Renal cortex interstitium (tissue), 11 donors: ENCODE results near the gene CTBP2. TPM values are rescaled to one million over a fixed set of nuclear protein-coding genes. Genes with fewer than 3 reads are reported as not detected.

ENCODE experiments used
- DNase-seq, 11 donors: peaks; one replicate each; pipeline ENCODE4 v3.0.0-alpha.2; 2013; ENCODE audit warnings: low read depth in 9 of 11, low spot score in 4 of 11; ENCODE audit errors: extremely low read depth in 1 of 11
- polyA plus RNA-seq, 3 donors: library from polyadenylated mRNA; unstranded; fragments of 120-200 nt; gene quantifications; one replicate each; pipeline ENCODE4 v1.2.1, GENCODE V29; 2013; ENCODE audit not compliant: insufficient read length in 3 of 3

CTBP2 gene
- polyA plus RNA-seq, 3 donors, result 89.2 to 101 (median 93.0) TPM

DNA sequence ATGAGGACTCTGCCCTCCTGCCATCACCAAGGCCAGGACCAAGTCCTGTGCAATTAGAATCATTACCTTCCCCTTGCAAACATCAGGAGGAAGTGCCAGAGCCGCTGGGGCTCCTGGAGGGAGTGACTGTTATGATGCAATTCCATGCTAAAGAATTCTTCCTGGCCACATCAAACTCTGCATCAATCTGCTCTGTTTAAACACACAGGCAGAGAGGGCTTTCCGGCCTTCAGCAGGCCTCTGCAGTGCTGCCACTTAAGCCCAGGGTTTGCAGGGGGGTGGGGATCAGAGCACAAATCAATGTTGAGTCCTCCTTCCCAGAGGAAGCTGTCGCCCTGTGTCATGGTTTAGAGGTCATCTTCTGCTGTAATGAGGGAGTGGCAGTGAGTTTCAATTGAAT is 58.1 kb downstream of the CTBP2 start:
- DNase-seq, result no peak

DNA sequence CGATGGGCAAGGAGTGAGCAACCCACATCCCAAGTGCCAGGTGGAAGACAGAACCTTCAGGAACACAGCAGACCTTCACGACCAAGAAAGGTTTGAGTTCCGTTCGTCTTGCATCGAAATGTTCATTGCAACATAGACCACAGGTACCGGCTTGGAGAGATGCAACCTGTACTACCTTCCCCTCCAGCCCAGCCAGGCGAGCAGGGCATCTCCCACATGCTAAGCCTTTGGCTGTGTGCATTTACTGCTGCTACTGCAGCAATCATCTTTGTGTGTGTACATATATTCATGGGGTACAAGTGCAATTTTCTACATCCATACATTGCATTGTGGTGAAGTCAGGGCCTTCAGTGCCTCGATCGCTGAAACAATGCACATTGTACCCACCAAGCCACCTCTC is 58.8 kb downstream of the CTBP2 start:
- DNase-seq, result no peak

DNA sequence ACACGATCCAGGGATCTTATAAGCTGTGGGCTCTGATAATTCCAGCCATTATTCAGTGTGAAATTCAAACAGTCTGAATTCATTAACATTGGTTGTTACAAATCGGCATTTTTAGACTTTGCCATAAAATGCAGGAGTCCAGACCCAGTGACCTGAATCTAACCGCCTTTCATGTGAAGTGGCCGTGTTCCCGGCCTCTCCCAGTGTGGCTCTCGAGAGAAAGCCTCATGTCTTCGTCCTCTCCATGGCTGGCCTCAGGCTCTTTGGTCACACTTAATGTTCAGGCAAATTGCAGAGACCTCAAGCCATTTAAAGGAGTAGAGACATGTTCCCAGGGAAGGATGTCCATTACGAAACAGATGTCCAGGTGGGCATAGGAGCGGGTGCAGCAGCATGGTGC is 59.3 kb downstream of the CTBP2 start:
- DNase-seq, result no peak

DNA sequence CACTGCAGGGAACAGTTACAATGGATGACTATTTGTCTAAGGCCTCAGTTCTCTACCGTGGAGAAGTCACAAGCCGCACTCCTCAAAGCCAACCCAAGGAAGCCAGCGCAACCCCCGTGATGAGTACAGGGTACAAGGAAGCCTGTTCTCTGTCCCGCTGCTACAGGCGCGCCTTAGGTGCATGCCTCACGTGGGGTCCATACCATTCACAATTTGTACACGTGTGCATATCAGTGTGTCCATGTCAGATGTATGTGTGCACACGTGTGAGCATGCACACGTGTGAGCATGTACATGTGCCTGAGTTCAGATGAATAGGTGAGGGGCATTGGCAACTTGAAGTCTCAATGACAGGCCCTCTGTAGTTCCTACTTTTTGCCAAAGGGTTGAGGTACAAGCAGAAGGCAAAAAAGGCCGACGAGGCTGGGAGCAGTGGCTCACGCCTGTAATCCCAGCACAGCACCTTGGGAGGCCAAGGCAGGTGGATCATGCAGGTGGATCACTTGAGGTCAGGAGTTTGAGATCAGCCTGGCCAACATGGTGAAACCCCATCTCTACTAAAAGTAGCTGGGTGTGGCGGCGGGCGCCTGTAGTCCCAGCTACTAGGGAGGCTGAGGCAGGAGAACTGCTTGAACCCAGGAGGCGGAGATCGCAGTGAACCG is 62.8 kb downstream of the CTBP2 start:
- no peak for DNase-seq

DNA sequence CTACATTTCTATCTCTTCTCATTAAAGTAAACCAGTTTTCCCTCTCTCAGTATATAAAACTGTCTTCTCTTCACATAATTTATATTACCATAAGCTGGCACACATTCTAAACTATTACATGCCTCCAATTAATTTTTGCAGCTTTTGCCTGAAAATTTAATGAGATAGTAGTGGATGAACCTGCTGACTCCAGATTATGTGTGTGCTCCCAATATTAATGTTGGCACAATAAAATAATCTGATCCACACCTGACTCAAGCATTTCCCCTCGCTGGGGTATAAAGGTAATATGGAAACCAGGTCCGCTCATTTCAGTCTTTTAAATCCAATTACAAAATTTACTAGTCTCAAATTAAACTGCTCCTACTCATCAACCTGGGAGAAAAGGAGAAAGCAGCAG is 63.4 kb downstream of the CTBP2 start:
- DNase-seq, result no peak

DNA sequence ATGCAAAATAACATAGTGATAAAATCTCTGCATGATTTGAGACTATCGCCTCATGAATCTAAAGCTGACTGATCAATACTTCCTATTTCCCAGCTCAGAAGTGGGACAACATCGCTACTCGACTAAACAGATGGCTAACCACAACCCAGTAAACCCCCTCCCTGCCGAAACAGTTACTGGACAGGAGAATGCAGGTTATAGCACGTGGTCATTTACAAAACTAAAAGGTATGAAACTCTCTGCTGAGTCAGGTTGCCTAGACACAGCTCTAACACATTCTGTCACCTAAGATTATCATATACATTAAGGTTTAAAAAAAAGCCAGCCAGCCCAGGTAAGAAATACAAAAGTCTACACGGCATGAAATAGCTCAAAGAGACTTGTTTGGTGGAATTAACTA is 64.0 kb downstream of the CTBP2 start:
- DNase-seq, result no peak

DNA sequence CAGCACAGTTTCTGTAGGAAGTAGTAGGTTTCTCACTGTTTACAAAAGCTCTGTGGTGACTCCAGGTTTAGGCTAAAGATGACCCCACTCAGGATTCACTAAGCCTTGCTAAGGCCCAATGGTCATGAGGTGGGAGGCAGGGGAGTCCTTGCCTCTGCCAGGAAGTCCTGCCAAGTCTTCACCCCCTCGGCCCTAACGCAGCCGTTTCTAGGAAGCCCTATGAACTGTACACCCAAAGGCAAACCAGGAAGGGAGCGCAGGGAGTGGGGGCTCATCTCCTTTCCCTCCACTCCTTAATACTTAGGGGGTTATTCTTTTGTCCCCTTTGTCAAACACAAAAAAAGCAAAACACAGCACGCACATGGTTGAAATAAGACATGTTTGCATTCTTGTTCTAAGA is 64.6 kb downstream of the CTBP2 start:
- DNase-seq, result no peak

DNA sequence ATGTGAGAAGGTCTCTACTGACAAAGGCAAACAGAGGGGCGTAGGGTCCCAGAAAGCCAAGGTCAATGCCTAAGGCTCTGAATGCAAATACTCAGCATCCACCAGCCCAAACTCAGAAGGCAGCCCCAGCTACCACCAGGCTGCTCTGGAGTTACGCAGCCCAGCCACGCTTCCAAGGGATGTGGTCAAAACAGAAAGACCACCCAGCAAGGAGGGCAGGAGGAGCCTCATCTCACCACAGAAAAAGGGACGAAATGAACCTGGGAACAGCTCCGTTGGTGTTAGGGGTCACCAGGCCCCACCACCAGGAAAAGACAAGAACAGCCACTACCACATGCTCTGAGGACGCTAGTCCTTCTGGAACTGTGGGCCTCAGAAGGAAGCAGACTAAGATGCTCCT is 65.1 kb downstream of the CTBP2 start:
- DNase-seq, result no peak

DNA sequence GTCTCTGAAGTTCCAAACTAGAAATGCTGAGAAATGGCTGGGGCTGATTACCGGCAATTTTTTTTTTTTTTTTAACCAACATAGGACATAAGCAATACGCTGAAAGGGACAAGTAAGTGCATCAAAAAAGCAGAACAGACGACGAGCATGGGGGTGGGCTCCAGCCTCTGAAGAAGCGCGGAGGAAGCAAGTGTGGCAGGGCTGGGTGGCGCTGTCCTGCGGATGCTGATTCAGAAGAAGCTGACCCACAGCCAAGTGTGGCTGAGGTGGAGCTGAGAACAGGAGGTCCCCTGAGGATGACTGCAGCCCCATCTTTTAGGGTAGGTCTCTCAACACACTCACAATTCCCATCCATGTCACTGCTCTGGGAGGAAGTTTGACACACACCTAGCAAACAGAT is 65.6 kb downstream of the CTBP2 start:
- no peak for DNase-seq

DNA sequence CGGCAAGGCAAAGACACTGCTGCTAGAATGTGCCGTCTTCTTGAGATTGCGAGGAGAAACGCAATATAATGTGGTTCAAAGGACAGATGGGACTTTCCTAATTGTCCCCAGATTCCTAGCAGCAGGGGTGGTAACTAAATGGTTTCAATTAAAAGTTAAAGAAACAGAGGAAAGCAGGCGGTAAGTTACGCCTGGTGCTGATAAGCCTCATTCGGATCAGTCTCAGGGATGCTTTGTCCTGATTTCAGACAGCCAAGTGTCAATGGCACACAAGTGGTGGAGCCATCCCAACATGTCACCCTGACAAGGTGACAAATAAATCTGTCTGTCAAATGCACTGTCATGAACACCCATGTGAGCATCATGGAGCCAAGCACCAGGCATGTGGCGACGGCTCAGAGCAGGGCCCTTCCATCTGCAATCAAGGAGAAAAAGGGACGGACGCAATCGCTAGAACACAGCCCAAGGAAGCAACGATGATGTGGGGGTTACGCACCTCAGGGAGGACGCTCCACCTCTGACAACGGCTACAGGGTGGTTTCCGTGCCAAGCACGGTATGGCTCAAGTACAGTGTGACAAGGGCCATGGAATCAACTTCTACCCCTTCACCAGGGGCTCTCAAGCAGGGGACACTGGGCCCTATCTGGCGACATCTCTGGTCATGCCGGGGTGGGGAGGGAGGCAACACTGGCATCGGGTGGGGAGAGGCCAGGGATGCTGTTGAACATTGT is 66.2 kb downstream of the CTBP2 start:
- no peak for DNase-seq

DNA sequence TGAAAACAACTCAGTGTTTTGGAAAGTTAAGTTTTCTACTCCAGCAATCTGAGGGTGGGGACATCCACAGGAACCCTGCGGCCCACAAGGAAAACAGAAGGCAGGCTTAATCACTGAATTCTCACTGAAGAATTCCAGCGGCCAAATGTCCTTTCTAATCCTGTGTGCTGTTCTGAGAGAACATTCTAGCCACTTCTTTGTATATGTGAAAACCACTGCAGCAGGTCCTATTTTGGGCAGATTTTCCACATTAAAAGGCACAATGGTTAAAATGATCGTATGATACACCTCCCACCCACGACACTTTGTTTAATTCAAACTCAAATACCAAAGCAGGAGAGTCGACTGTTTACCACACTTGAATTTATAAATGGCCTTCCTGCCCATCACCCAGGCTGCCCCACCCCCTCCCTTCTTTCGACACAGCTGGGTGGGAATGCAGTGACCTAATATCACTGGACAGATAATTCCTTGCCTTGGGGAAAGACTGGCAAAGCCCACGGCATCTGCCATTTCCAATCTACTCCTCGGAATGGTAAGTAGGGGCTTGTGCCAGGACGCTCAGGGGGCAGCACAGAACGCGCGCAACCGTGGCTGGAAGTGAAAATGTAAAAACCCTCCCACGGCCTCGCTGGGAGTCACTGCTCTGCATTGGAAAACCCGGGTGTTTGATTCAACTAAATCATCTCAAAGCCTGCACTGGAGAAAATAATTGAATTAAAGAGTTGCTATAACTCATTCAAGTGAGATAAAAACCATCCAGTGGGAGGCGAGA is 67.0 kb downstream of the CTBP2 start:
- no peak for DNase-seq

DNA sequence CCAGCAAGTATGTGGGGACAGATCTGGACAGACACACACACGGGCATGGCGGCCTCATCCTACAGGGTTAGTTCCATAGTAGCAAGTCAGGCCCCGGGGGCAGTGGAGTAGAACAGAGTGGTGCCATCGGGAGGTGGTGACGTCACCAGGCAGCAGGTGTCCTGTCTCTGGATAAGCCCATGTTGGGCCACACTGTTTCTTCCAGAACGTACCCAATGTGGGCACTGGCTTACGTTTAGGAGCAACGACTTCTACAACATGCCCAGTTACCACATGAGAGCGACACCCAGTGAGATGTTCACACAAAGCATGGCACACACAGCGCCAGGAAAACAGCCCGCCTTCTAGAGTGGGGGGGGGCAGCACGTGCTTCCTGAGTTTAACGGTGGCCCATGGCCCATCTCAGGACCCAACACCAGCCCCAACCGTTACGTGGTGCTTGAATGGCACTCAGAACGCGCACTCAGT is 67.8 kb downstream of the CTBP2 start:
- DNase-seq, result no peak

DNA sequence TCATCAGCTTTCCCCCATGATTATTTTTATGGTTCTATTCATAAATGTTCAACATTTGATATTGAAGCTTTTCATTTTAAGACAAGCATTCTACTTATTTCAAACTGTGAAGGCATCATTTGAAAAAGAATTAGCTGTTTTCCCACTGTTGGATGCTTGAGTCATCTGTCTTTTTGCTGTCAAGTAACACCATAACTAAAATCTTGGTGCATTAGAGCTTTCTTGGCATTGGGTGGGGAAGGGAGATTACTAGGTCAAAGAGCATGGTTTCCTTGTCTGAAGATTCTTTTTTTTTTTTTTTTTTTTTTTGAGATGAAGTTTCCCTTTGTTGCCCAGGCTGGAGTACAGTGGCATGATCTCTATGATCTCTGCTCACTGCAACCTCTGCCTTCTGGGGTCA is 68.5 kb downstream of the CTBP2 start:
- no peak for DNase-seq

DNA sequence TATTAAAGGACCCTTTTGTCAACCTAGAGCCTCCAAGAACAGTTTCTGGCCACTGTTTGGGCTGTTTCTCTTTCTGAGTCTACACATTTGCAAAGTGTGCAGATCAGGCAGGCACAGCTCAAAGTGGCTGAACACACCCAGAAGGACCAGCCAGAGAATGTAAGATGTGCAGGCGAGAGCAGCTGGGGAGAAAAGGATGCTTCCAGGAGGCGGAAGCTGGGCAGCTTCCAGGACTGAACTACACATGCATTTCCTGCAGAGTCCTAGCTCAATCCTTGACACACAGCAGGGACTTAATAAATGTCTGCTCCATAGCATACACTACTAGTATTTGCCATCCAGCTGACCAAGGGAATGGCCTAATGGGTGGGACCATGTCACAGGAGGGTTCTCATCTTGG is 70.9 kb downstream of the CTBP2 start:
- no peak for DNase-seq

DNA sequence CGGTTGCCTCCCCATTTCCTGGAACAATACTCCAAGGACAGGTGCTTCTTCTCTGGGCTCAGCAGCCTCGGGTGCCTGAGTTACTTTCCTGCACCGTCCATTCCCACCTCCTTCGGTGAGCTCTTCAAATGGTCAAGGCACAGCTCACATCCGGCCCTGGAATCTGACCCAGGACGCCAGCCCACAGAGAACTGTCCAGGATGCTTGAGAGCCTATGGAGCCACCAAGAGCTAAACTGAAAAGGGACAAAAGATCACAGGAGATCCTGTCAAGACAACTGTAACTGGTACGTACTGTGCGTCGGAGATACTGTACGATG is 72.5 kb downstream of the CTBP2 start:
- no peak for DNase-seq

DNA sequence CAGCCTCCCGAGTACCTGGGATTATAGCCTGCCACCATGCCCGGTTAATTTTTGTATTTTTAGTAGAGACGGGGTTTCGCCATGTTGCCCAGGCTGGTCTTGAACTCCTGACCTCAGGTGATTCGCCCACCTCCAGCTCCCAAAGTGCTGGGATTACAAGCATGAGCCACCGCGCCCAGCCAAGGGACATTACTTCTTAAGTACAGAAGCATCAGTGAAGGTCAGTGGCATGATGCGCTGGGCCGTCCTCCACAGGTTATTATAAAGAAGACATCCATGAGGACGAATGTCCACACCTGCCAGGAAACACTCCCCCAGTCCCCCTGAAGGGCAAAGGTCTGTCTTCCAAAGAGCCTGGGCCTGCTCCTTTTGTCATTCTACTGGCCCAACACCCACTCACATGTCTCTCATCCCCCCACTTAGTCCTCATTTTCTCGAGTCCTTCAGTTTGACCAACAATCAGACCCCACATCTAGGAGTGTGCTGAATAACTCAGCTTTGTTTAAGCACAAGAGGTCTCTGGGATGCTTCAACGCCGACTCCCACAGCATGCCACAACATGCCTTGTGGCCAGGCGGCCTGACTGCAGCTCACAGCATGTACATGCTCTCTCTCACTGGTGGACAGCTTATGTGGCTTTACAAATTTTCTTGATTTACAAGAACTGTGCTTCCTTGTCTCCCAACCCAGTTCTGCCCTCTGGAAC is 73.0 kb downstream of the CTBP2 start:
- no peak for DNase-seq

DNA sequence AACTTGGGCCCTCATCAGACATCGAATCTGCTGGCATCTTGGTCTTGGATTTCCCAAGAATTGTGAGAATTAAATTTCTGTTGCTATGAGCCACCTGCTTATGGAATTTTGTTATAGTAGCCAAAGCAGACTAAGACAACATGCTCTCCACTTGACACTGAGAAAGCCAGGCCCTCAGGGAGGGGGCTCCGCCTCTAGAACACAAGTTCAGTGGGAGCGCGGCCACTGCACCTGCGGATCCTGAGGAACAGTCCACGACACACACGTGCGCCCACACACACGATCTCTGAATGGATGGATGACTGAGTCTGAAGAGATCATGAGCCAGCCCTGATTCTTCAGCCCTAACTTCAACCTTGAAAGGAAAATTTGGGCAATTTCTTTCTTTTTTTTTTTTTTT is 73.7 kb downstream of the CTBP2 start:
- DNase-seq, result no peak

DNA sequence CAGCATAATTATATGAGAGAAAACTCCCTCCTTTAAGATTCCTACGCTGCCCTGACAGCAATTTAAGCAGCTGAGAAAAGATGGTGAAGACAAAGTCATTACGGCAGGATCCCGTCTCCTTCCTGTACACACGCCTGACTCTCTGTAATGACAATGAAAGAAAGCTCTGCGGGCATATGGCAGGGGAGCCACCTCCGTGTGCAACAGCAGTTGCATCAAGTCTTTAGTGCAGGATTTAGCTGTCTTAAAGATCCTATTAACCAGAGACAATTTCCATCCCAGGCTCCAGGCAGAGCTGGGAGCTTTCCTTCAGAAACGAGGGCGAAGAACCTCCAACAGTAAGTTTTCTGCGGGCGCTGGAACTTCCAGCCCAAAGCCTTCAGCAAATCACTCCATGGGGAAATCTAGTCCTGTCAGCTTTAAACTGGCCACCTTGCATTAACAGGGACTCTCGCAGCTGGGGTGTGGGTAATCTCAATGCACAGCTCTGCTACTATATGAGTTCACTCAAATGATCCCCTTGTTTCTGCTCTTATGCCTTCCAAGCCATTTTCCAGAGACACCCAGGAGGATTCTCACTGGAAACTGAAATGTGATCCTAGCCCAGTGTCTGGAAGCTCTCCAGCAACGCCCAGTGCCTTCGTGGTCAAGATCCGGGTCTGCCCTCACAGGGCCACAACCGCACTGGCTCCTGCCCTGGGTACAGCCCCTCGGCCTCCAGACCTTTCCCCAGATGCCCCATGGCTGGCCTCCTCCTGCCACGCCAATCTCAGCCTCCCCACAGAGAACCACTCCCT is 74.9 kb downstream of the CTBP2 start:
- no peak for DNase-seq

DNA sequence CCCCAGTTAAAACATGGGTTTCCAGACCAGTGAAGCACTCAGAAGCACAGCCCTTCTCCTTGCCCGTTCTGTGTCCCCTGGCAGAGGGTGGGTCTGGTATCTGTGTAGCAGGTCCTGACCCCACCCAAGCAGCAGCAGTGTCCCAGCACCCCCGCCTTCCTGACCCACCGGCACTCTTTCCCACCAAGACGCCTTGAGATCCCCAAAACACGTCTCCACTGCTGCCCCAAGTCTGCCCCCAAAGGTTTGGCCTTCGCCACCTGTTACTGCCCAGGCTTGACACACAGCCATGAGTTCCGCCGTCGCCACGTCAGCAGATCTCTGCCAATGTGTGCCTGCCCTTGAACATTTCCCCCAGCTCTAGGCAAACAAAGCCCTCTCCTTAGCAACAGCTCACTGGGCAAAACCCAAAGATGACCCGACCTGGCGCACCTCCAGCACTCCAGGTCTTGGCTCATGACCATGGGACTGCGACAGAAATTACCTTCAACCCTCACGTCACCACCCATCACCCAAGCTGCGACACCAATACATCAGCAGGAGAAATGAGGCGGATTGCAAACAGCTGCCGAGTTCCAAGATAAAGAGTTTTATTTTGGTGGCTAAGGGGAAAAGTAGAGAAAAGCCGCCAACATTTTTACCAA is 75.6 kb downstream of the CTBP2 start:
- DNase-seq, result no peak
